ENCODE measurements around the gene CNRIP1.

DNA sequence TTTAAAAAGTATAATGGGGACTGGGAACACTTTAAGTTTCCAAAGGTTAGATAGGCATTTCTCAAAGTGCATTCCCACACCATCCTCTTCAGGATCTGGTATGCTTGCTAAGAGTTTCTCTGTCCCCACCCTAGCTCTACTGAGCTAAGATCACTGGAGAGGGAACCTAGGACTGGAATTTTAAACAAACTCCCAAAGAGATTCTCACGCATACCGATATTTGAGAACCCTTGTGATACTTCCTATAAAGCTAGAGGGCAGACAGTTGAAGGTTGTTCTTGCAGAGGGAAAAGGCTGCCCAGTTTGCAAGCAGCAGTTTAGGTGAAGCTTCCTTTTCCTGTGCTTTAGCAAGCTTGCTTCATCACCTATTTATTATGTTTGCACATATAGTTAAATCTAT, 3.6 kb downstream of the CNRIP1 start:
- TF ChIP-seq SMC3 (IDR thresholded peaks at IDR 0.05; ENCODE audit: low read depth, low read length) = no peak
- TF ChIP-seq, protein P1, sequence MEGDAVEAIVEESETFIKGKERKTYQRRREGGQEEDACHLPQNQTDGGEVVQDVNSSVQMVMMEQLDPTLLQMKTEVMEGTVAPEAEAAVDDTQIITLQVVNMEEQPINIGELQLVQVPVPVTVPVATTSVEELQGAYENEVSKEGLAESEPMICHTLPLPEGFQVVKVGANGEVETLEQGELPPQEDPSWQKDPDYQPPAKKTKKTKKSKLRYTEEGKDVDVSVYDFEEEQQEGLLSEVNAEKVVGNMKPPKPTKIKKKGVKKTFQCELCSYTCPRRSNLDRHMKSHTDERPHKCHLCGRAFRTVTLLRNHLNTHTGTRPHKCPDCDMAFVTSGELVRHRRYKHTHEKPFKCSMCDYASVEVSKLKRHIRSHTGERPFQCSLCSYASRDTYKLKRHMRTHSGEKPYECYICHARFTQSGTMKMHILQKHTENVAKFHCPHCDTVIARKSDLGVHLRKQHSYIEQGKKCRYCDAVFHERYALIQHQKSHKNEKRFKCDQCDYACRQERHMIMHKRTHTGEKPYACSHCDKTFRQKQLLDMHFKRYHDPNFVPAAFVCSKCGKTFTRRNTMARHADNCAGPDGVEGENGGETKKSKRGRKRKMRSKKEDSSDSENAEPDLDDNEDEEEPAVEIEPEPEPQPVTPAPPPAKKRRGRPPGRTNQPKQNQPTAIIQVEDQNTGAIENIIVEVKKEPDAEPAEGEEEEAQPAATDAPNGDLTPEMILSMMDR (conservative IDR thresholded peaks at IDR 0.05; ENCODE audit: low read depth, low read length) = no peak
- no peak for TF ChIP-seq POLR2A (IDR thresholded peaks at IDR 0.05; ENCODE audit: low read depth, low read length)
- TF ChIP-seq RFX5 (IDR thresholded peaks at IDR 0.05; ENCODE audit: low read depth, low read length) = no peak
- TF ChIP-seq CHD1 (IDR thresholded peaks at IDR 0.05; ENCODE audit: low read depth, low read length) = no peak
- no peak for TF ChIP-seq RAD21 (IDR thresholded peaks at IDR 0.05; ENCODE audit: low read length)
- TF ChIP-seq RCOR1 (IDR thresholded peaks at IDR 0.05; ENCODE audit: insufficient replicate concordance, low read length) = no peak
- TF ChIP-seq CEBPB (IDR thresholded peaks at IDR 0.05; ENCODE audit: low read depth, low read length) = no peak
- TF ChIP-seq MXI1 (IDR thresholded peaks at IDR 0.05; ENCODE audit: borderline replicate concordance, low read depth, low read length) = no peak
